ENCODE measurements around the gene KRTAP10-3.
A peak's percentile ranks its signal among the peaks of the same experiment; 100 is the strongest.

KRTAP10-3 gene

GRCh38 chr21:44510508-44511218 is 47.9 kb downstream of the KRTAP10-3 start (continued):
- TF ChIP-seq ZNF341 (tag by site-specific recombination; IDR thresholded peaks at IDR 0.05; ENCODE audit: low read depth) (peak; percentile 84), ZNF10 (tag by site-specific recombination; IDR thresholded peaks at IDR 0.05) (0 out of 2 replicates have a peak, but pooled peaks have one; percentile 43), TRIM28 (IDR thresholded peaks at IDR 0.05; ENCODE audit: borderline replicate concordance, low read length) (no peak), ATF2 (tag by site-specific recombination; IDR thresholded peaks at IDR 0.05; ENCODE audit: low read depth) (no peak), INSM2 (tag by site-specific recombination; IDR thresholded peaks at IDR 0.05) (0 out of 2 replicates have a peak, but pooled peaks have one; percentile 20), ZNF184 (tag by site-specific recombination; IDR thresholded peaks at IDR 0.05) (no peak), KLF16 (tag by site-specific recombination; IDR thresholded peaks at IDR 0.05) (no peak), ZFP69B (tag by site-specific recombination; IDR thresholded peaks at IDR 0.05) (0 out of 2 replicates have a peak, but pooled peaks have one; percentile 61), REPIN1 (tag by site-specific recombination; IDR thresholded peaks at IDR 0.05; ENCODE audit: low read depth) (peak; percentile 42; the same call in 1 of the 2 replicates), ZNF335 (tag by site-specific recombination; conservative IDR thresholded peaks at IDR 0.05) (peak; percentile 53), ZNF623 (tag by site-specific recombination; IDR thresholded peaks at IDR 0.05) (no peak), ZNF214 (tag by site-specific recombination; IDR thresholded peaks at IDR 0.05; ENCODE audit: borderline replicate concordance) (no peak), ZSCAN23 (tag by site-specific recombination; IDR thresholded peaks at IDR 0.05) (0 out of 2 replicates have a peak, but pooled peaks have one; percentile 57), KLF9 (tag by site-specific recombination; IDR thresholded peaks at IDR 0.05; ENCODE audit: low read depth) (peak; percentile 70), GLIS2 (tag by site-specific recombination; IDR thresholded peaks at IDR 0.05) (peak; percentile 86), KLF17 (tag by site-specific recombination; IDR thresholded peaks at IDR 0.05) (peak; percentile 28; the same call in 1 of the 2 replicates), ZNF76 (tag by site-specific recombination; IDR thresholded peaks at IDR 0.05; ENCODE audit: borderline replicate concordance, low read depth) (peak; percentile 40; the same call in 1 of the 2 replicates), ZNF280C (tag by site-specific recombination; IDR thresholded peaks at IDR 0.05) (no peak), ZNF324 (tag by site-specific recombination; IDR thresholded peaks at IDR 0.05) (0 out of 2 replicates have a peak, but pooled peaks have one; percentile 32), ZNF239 (tag by site-specific recombination; IDR thresholded peaks at IDR 0.05) (no peak)
- TF ChIP-seq, protein P1, sequence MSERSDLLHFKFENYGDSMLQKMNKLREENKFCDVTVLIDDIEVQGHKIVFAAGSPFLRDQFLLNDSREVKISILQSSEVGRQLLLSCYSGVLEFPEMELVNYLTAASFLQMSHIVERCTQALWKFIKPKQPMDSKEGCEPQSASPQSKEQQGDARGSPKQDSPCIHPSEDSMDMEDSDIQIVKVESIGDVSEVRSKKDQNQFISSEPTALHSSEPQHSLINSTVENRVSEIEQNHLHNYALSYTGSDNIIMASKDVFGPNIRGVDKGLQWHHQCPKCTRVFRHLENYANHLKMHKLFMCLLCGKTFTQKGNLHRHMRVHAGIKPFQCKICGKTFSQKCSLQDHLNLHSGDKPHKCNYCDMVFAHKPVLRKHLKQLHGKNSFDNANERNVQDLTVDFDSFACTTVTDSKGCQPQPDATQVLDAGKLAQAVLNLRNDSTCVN (tag by site-specific recombination; optimal IDR thresholded peaks at IDR 0.05) = peak; percentile 28
- TF ChIP-seq, protein P2, sequence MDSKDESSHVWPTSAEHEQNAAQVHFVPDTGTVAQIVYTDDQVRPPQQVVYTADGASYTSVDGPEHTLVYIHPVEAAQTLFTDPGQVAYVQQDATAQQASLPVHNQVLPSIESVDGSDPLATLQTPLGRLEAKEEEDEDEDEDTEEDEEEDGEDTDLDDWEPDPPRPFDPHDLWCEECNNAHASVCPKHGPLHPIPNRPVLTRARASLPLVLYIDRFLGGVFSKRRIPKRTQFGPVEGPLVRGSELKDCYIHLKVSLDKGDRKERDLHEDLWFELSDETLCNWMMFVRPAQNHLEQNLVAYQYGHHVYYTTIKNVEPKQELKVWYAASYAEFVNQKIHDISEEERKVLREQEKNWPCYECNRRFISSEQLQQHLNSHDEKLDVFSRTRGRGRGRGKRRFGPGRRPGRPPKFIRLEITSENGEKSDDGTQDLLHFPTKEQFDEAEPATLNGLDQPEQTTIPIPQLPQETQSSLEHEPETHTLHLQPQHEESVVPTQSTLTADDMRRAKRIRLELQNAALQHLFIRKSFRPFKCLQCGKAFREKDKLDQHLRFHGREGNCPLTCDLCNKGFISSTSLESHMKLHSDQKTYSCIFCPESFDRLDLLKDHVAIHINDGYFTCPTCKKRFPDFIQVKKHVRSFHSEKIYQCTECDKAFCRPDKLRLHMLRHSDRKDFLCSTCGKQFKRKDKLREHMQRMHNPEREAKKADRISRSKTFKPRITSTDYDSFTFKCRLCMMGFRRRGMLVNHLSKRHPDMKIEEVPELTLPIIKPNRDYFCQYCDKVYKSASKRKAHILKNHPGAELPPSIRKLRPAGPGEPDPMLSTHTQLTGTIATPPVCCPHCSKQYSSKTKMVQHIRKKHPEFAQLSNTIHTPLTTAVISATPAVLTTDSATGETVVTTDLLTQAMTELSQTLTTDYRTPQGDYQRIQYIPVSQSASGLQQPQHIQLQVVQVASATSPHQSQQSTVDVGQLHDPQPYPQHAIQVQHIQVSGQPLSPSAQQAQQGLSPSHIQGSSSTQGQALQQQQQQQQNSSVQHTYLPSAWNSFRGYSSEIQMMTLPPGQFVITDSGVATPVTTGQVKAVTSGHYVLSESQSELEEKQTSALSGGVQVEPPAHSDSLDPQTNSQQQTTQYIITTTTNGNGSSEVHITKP (tag by site-specific recombination; IDR thresholded peaks at IDR 0.05) = 0 out of 2 replicates have a peak, but pooled peaks have one; percentile 8
